K562 (cell line): ENCODE data around the gene SNRNP70. TPM values are rescaled to one million over a fixed set of nuclear protein-coding genes. Genes with fewer than 3 reads are reported as not detected.

Experiments
- COPS2 ChIP-seq: fragments of 450-650 bp; conservative IDR thresholded peaks from 2 replicates; pipeline ENCODE4 v1.6.1; 2016; ENCODE audit warnings: mild to moderate bottlenecking, moderate library complexity
- ETV1 ChIP-seq: fragments of 450-650 bp; conservative IDR thresholded peaks from 2 replicates; pipeline ENCODE4 v1.6.1; 2016; ENCODE audit warnings: missing genetic modification characterization, control low read depth, low read depth, missing compliant biosample characterization
- LARP7 ChIP-seq: fragments of 450-650 bp; IDR thresholded peaks from 2 replicates; pipeline ENCODE4 v1.6.1; 2016
- NBN ChIP-seq: fragments of 450-650 bp; IDR thresholded peaks from 2 replicates; pipeline ENCODE4 v1.6.1; 2016; ENCODE audit warnings: low read depth, mild to moderate bottlenecking
- NFYB ChIP-seq: IDR thresholded peaks from 2 replicates; pipeline ENCODE4 v1.6.1; 2011; ENCODE audit warnings: mild to moderate bottlenecking, moderate library complexity; ENCODE audit not compliant: insufficient read length; ENCODE audit errors: extremely low read depth
- POLR2A ChIP-seq: fragments of 450-650 bp; conservative IDR thresholded peaks from 2 replicates; pipeline ENCODE4 v1.6.1; 2016
- RBM39 ChIP-seq: fragments of 200-400 bp; formaldehyde crosslinking; optimal IDR thresholded peaks from 2 replicates; pipeline ENCODE3; 2018; ENCODE audit warnings: low read depth, low read length
- SIN3B ChIP-seq: fragments of 450-650 bp; IDR thresholded peaks from 2 replicates; pipeline ENCODE4 v1.6.1; 2017; ENCODE audit warnings: low read depth, mild to moderate bottlenecking, moderate library complexity
- SMC3 ChIP-seq: conservative IDR thresholded peaks from 2 replicates; pipeline ENCODE4 v1.6.1; 2011; ENCODE audit warnings: low read depth, low read length, improper control_type of control experiment; ENCODE audit not compliant: insufficient read depth
- SP1 ChIP-seq: sonication (generic); formaldehyde crosslinking; IDR thresholded peaks from 2 replicates; pipeline ENCODE4 v1.8.1; 2022; ENCODE audit warnings: mild to moderate bottlenecking, missing genetic modification reagents
- SRSF1 ChIP-seq: fragments of 200-400 bp; formaldehyde crosslinking; IDR thresholded peaks from 2 replicates; pipeline ENCODE4 v1.6.1; 2017; ENCODE audit warnings: mild to moderate bottlenecking, low read depth, low read length, moderate library complexity
- ZNF165 ChIP-seq: fragments of 250-450 bp; sonication (Bioruptor Pico); IDR thresholded peaks from 2 replicates; pipeline ENCODE4 v1.4.0; 2020; ENCODE audit warnings: borderline replicate concordance
- ZNF197 ChIP-seq: fragments of 200-800 bp; sonication (Bioruptor generic); IDR thresholded peaks from 2 replicates; pipeline ENCODE4 v1.6.1; 2016; ENCODE audit warnings: low read depth, missing genetic modification characterization, missing compliant biosample characterization
- ZNF212 ChIP-seq: fragments of 450-650 bp; formaldehyde crosslinking; IDR thresholded peaks from 2 replicates; pipeline ENCODE4 v1.4.0; 2020; ENCODE audit warnings: mild to moderate bottlenecking
- ZNF354B ChIP-seq: fragments of 250-450 bp; sonication (Bioruptor Pico); IDR thresholded peaks from 2 replicates; pipeline ENCODE4 v1.4.0; 2020
- polyA plus RNA-seq, 8 experiments: library from polyadenylated mRNA; depleted of rRNA in 4 of 8; stranded (reverse) in 5 of 8; unstranded in 3 of 8; fragments of >200 nt; fragmentation: Nextera tagmentation in 2 of 8; fragmentation: Illumina TruSeq in 1 of 8; extraction: Ambion mirVana in 2 of 8; extraction: Trizol in 1 of 8; gene quantifications; 2 replicates each; pipeline versions ENCODE4 v1.2.1 to v1.2.3, GENCODE V29; 2011 to 2014; ENCODE audit warnings: inconsistent platforms in 1 of 8, missing spikeins in 1 of 8
- total RNA-seq, 7 experiments: library from RNA; depleted of rRNA in 6 of 7; stranded (reverse); fragments of >200 nt in 6 of 7; fragmentation: Illumina TruSeq in 2 of 7; extraction: Trizol in 2 of 7; gene quantifications; 2 replicates each; pipeline versions ENCODE4 v1.2.1 to v1.2.3, GENCODE V29; 2011 to 2021; ENCODE audit warnings: low replicate concordance in 1 of 7
- TF ChIP-seq, protein P1 (sequence below), 2 experiments: fragments of 450-650 bp; formaldehyde crosslinking in 1 of 2; IDR thresholded peaks; 2 replicates each; pipeline versions ENCODE4 v1.4.0 to v1.6.1; 2014 to 2020; ENCODE audit warnings: mild to moderate bottlenecking in 2 of 2, borderline replicate concordance in 1 of 2, low read depth in 1 of 2
- TF ChIP-seq, protein P2 (sequence below): sonication (generic); formaldehyde crosslinking; IDR thresholded peaks from 2 replicates; pipeline ENCODE4 v1.8.0; 2023; ENCODE audit warnings: mild to moderate bottlenecking, missing genetic modification reagents

SNRNP70 gene
- total and polyA plus RNA-seq, 9 of the 15 experiments (the other 6 are each of a cell fraction or from before 2014, with no cell fraction given) = 2.8 to 496 (median 136) TPM

DNA sequence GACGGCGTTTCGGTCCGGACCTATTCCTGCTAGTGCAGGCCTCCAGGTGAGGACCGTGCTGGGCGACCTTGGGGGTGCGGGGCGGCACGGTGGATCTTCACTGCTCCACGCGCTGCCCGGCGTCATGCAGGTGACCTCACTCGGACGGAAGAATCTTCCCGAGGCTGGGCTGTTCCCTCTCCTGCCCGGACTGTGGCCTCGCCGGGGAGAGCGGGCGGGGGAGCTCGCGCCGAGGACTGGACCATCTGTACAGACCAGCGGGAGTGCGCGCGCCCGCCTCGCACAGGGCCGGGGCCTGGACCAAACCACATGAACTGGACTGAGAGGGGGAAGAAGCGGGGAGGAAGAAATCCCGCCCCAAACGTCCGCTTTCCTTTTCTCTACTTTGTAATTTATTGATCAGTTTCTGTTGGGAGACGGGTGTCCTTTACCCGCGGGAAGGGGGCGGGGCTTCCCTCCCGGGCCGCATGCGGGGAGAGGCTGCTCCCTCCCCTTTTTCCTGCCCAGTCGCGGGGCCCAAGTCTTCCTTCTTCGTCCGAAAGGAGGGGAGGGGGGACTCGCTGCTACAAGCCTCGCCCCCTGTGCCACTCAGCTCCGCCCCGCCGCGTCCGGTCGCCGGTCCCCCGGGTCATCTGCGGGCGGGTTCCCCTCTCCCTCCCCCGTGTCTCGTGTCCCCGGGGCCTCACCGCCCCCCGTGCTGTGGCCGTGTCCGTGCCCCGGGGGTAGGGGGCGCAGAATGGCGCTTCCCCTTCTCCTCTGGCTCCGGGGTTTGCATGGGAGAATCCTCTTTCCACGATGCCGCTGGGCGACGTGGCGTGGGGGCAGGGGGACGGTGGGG is 65.1 kb downstream of the SNRNP70 start (continued):
- TF ChIP-seq, protein P1, sequence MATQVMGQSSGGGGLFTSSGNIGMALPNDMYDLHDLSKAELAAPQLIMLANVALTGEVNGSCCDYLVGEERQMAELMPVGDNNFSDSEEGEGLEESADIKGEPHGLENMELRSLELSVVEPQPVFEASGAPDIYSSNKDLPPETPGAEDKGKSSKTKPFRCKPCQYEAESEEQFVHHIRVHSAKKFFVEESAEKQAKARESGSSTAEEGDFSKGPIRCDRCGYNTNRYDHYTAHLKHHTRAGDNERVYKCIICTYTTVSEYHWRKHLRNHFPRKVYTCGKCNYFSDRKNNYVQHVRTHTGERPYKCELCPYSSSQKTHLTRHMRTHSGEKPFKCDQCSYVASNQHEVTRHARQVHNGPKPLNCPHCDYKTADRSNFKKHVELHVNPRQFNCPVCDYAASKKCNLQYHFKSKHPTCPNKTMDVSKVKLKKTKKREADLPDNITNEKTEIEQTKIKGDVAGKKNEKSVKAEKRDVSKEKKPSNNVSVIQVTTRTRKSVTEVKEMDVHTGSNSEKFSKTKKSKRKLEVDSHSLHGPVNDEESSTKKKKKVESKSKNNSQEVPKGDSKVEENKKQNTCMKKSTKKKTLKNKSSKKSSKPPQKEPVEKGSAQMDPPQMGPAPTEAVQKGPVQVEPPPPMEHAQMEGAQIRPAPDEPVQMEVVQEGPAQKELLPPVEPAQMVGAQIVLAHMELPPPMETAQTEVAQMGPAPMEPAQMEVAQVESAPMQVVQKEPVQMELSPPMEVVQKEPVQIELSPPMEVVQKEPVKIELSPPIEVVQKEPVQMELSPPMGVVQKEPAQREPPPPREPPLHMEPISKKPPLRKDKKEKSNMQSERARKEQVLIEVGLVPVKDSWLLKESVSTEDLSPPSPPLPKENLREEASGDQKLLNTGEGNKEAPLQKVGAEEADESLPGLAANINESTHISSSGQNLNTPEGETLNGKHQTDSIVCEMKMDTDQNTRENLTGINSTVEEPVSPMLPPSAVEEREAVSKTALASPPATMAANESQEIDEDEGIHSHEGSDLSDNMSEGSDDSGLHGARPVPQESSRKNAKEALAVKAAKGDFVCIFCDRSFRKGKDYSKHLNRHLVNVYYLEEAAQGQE (IDR thresholded peaks at IDR 0.05; ENCODE audit: borderline replicate concordance) = peak; percentile 4; the same call in 1 of the 2 replicates
- TF ChIP-seq, protein P1 (CRISPR knock-in tag; IDR thresholded peaks at IDR 0.05; ENCODE audit: low read depth) = no peak
- TF ChIP-seq SMC3 (no peak), ETV1 (tag) (no peak; the same call in 1 of the 2 replicates), POLR2A (peak; percentile 78), ZNF197 (no peak), RBM39 (peak; percentile 13), ZNF165 (CRISPR knock-in tag) (no peak), ZNF354B (no peak), LARP7 (no peak), COPS2 (no peak), SRSF1 (0 out of 2 replicates have a peak, but pooled peaks have one; percentile 64), NFYB (no peak), SIN3B (no peak), NBN (peak; percentile 51; the same call in 1 of the 2 replicates), SP1 (peak; percentile 73), ZNF212 (CRISPR knock-in tag) (no peak)
- TF ChIP-seq, protein P2, sequence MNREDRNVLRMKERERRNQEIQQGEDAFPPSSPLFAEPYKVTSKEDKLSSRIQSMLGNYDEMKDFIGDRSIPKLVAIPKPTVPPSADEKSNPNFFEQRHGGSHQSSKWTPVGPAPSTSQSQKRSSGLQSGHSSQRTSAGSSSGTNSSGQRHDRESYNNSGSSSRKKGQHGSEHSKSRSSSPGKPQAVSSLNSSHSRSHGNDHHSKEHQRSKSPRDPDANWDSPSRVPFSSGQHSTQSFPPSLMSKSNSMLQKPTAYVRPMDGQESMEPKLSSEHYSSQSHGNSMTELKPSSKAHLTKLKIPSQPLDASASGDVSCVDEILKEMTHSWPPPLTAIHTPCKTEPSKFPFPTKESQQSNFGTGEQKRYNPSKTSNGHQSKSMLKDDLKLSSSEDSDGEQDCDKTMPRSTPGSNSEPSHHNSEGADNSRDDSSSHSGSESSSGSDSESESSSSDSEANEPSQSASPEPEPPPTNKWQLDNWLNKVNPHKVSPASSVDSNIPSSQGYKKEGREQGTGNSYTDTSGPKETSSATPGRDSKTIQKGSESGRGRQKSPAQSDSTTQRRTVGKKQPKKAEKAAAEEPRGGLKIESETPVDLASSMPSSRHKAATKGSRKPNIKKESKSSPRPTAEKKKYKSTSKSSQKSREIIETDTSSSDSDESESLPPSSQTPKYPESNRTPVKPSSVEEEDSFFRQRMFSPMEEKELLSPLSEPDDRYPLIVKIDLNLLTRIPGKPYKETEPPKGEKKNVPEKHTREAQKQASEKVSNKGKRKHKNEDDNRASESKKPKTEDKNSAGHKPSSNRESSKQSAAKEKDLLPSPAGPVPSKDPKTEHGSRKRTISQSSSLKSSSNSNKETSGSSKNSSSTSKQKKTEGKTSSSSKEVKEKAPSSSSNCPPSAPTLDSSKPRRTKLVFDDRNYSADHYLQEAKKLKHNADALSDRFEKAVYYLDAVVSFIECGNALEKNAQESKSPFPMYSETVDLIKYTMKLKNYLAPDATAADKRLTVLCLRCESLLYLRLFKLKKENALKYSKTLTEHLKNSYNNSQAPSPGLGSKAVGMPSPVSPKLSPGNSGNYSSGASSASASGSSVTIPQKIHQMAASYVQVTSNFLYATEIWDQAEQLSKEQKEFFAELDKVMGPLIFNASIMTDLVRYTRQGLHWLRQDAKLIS (CRISPR knock-in tag) = peak; percentile 50; the same call in 1 of the 2 replicates
